Activated naive CD8-positive, alpha-beta T cell treated with anti-CD3 and anti-CD28 coated beads, Interleukin-2, amount 50 U/mL, for 16 hours (primary cell): ENCODE data around the gene DISC1.
A peak's percentile ranks its signal among the peaks of the same experiment; 100 is the strongest.
"Not testable (repeated sequence)": the region's sequence is repeated elsewhere in the genome, so short reads cannot be mapped to it uniquely, and the experiment has no call there.

Source experiments
- DNase-seq: peaks from one replicate; pipeline ENCODE4 v3.0.0-alpha.2; 2020; ENCODE audit warnings: low read depth, low spot score

DISC1 gene

GRCh38 chr1:231927431-231927830 lies 300.8 kb downstream of the DISC1 start:
- no peak for DNase-seq

GRCh38 chr1:231929311-231929710 lies 302.7 kb downstream of the DISC1 start:
- DNase-seq = no peak

- no peak for DNase-seq
These were observed 303.8 kb downstream of the DISC1 start for GRCh38 chr1:231930257-231930947.

GRCh38 chr1:231931146-231931545 lies 304.6 kb downstream of the DISC1 start:
- no peak for DNase-seq

GRCh38 chr1:231931846-231932454 lies 305.4 kb downstream of the DISC1 start:
- peak; percentile 7 for DNase-seq

- no peak for DNase-seq
These were observed 307.4 kb downstream of the DISC1 start for GRCh38 chr1:231933711-231934626.

GRCh38 chr1:231934797-231935196 lies 308.2 kb downstream of the DISC1 start:
- no peak for DNase-seq

GRCh38 chr1:231935856-231936255 lies 309.3 kb downstream of the DISC1 start:
- DNase-seq = no peak

- DNase-seq = no peak
These were observed 310.6 kb downstream of the DISC1 start for GRCh38 chr1:231936983-231937775.

- DNase-seq = no peak
These were observed 311.6 kb downstream of the DISC1 start for GRCh38 chr1:231938211-231938610.

GRCh38 chr1:231938711-231939110 lies 312.1 kb downstream of the DISC1 start:
- DNase-seq = no peak

GRCh38 chr1:231939118-231939517 lies 312.5 kb downstream of the DISC1 start:
- no peak for DNase-seq

- DNase-seq = no peak
These were observed 313.5 kb downstream of the DISC1 start for GRCh38 chr1:231940116-231940515.

GRCh38 chr1:231940701-231941100 lies 314.1 kb downstream of the DISC1 start:
- DNase-seq = no peak

- DNase-seq = no peak
These were observed 316.5 kb downstream of the DISC1 start for GRCh38 chr1:231943084-231943483.

GRCh38 chr1:231948102-231948501 lies 321.5 kb downstream of the DISC1 start:
- DNase-seq = not testable (repeated sequence)

- DNase-seq = no peak
These were observed 322.9 kb downstream of the DISC1 start for GRCh38 chr1:231949277-231950091.

- DNase-seq = no peak
These were observed 323.9 kb downstream of the DISC1 start for GRCh38 chr1:231950331-231951128.

GRCh38 chr1:231951374-231951773 lies 324.8 kb downstream of the DISC1 start:
- no peak for DNase-seq

GRCh38 chr1:231952154-231952553 lies 325.6 kb downstream of the DISC1 start:
- no peak for DNase-seq
